Stimulated activated CD8-positive, alpha-beta memory T cell treated with anti-CD3 and anti-CD28 coated beads, Interleukin-12 subunit alpha, Interleukin-12 subunit beta, amount 100 ng/mL, for 24 hours (primary cell): Measurements from ENCODE around the gene GABBR1.

Experiments used
- DNase-seq: peaks from one replicate; pipeline ENCODE4 v3.0.0-alpha.2; 2020; ENCODE audit errors: extremely low read depth

GABBR1 gene

GRCh38 chr6:29620630-29621029 lies 12.4 kb downstream of the GABBR1 start:
- DNase-seq: no peak

GRCh38 chr6:29619578-29620160 lies 13.3 kb downstream of the GABBR1 start:
- no peak for DNase-seq

- no peak for DNase-seq
Measured at GRCh38 chr6:29617782-29618554, 15.0 kb downstream of the GABBR1 start.

GRCh38 chr6:29611426-29611825 lies 21.6 kb downstream of the GABBR1 start:
- no peak for DNase-seq

- DNase-seq: no peak
Measured at GRCh38 chr6:29610540-29610939, 22.4 kb downstream of the GABBR1 start.

GRCh38 chr6:29608131-29608530 lies 24.9 kb downstream of the GABBR1 start:
- DNase-seq: no peak

- no peak for DNase-seq
Measured at GRCh38 chr6:29603930-29604329, 29.1 kb downstream of the GABBR1 start.

- DNase-seq: no peak
Measured at GRCh38 chr6:29603456-29603855, 29.5 kb downstream of the GABBR1 start.

GRCh38 chr6:29602564-29603361 lies 30.2 kb downstream of the GABBR1 start:
- no peak for DNase-seq

- DNase-seq: no peak
Measured at GRCh38 chr6:29598172-29598747, 34.7 kb downstream of the GABBR1 start.

- no peak for DNase-seq
Measured at GRCh38 chr6:29597184-29597583, 35.8 kb downstream of the GABBR1 start.

- DNase-seq: no peak
Measured at GRCh38 chr6:29596381-29596900, 36.5 kb downstream of the GABBR1 start.

- DNase-seq: no peak
Measured at GRCh38 chr6:29593199-29593855, 39.7 kb downstream of the GABBR1 start.

- DNase-seq: no peak
Measured at GRCh38 chr6:29591677-29592076, 41.3 kb downstream of the GABBR1 start.

GRCh38 chr6:29590218-29590808 lies 42.7 kb downstream of the GABBR1 start:
- no peak for DNase-seq

- no peak for DNase-seq
Measured at GRCh38 chr6:29589423-29590048, 43.4 kb downstream of the GABBR1 start.

- no peak for DNase-seq
Measured at GRCh38 chr6:29584821-29585220, 48.2 kb downstream of the GABBR1 start, which contains the start of gene OR2H2. Gene OR2H2 (plus strand): TSS chr6:29585121. CDS start chr6:29587945, 2,824 bp downstream.

- no peak for DNase-seq
Measured at GRCh38 chr6:29577544-29577943, 55.4 kb downstream of the GABBR1 start.

- DNase-seq: no peak
Measured at GRCh38 chr6:29576056-29576455, 56.9 kb downstream of the GABBR1 start.

- DNase-seq: no peak
Measured at GRCh38 chr6:29567991-29568390, 65.0 kb downstream of the GABBR1 start.

GRCh38 chr6:29567541-29567940 lies 65.4 kb downstream of the GABBR1 start:
- no peak for DNase-seq
